T1000 (cell line): ENCODE measurements around the gene HBE1.
"Not testable (repeated sequence)": the region's sequence is repeated elsewhere in the genome, so short reads cannot be mapped to it uniquely, and the experiment has no call there.

Experiments used
- DNase-seq: peaks from one replicate; lab custom pipeline; 2025; ENCODE audit warnings: mixed read lengths; lab: John Stamatoyannopoulos, UW

HBE1 gene

GRCh38 chr11:5269715-5270147 is at the start of gene HBE1:
TSS of gene HBE1 (minus strand) at chr11:5269945. CDS start at chr11:5269890, 55 bp downstream.
- DNase-seq: no peak

GRCh38 chr11:5317292-5317691 is 47.5 kb upstream of the HBE1 start:
- no peak for DNase-seq

- not testable (repeated sequence) for DNase-seq
Measured at GRCh38 chr11:5313326-5314023, 43.7 kb upstream of the HBE1 start.

GRCh38 chr11:5310423-5310822 is 40.7 kb upstream of the HBE1 start:
- no peak for DNase-seq

- no peak for DNase-seq
Measured at GRCh38 chr11:5307256-5308019, 37.7 kb upstream of the HBE1 start.

GRCh38 chr11:5304046-5304445 is 34.3 kb upstream of the HBE1 start:
- DNase-seq: no peak

- no peak for DNase-seq
Measured at GRCh38 chr11:5303626-5304025, 33.9 kb upstream of the HBE1 start.

GRCh38 chr11:5301846-5302245 is 32.1 kb upstream of the HBE1 start, which contains the start of gene OR51B4:
TSS of gene OR51B4 (minus strand) at chr11:5301946. CDS start at chr11:5301946, 0 bp downstream.
- no peak for DNase-seq

GRCh38 chr11:5300251-5300650 is 30.5 kb upstream of the HBE1 start:
- no peak for DNase-seq

GRCh38 chr11:5298451-5298850 is 28.7 kb upstream of the HBE1 start:
- no peak for DNase-seq

GRCh38 chr11:5297721-5298323 is 28.1 kb upstream of the HBE1 start:
- DNase-seq: no peak

- DNase-seq: not testable (repeated sequence)
Measured at GRCh38 chr11:5294342-5294995, 24.7 kb upstream of the HBE1 start.

GRCh38 chr11:5293028-5293427 is 23.3 kb upstream of the HBE1 start:
- no peak for DNase-seq

- DNase-seq: no peak
Measured at GRCh38 chr11:5291207-5291838, 21.6 kb upstream of the HBE1 start.

- no peak for DNase-seq
Measured at GRCh38 chr11:5290106-5290505, 20.4 kb upstream of the HBE1 start.

GRCh38 chr11:5289696-5290095 is 20.0 kb upstream of the HBE1 start:
- no peak for DNase-seq

GRCh38 chr11:5288906-5289550 is 19.3 kb upstream of the HBE1 start:
- no peak for DNase-seq

GRCh38 chr11:5288108-5288905 is 18.6 kb upstream of the HBE1 start:
- no peak for DNase-seq

GRCh38 chr11:5286901-5287300 is 17.2 kb upstream of the HBE1 start:
- no peak for DNase-seq

- DNase-seq: no peak
Measured at GRCh38 chr11:5286351-5286750, 16.6 kb upstream of the HBE1 start.
